Renal cortical epithelial cell (primary cell): ENCODE measurements around the gene CRLF3. TPM values are rescaled to one million over a fixed set of nuclear protein-coding genes. Genes with fewer than 3 reads are reported as not detected.
"Not testable (repeated sequence)": the region's sequence is repeated elsewhere in the genome, so short reads cannot be mapped to it uniquely, and the experiment has no call there.

Source experiments
- DNase-seq: peaks from one replicate; pipeline ENCODE4 v3.0.0-alpha.2; 2011; ENCODE audit warnings: low read depth
- total RNA-seq: library from RNA; depleted of rRNA; stranded (reverse); fragments of >200 nt; gene quantifications from 2 replicates; pipeline ENCODE4 v1.2.3, GENCODE V29; 2014

CRLF3 gene
- total RNA-seq, 1 donor from 2014 or later = 11.9 TPM

- not testable (repeated sequence) for DNase-seq
These were observed 88.1 kb downstream of the CRLF3 start for GRCh38 chr17:30736371-30736770.

- DNase-seq = not testable (repeated sequence)
These were observed 88.8 kb downstream of the CRLF3 start for GRCh38 chr17:30735644-30736043.

GRCh38 chr17:30735206-30735605 is 89.3 kb downstream of the CRLF3 start:
- DNase-seq = not testable (repeated sequence)

DNA sequence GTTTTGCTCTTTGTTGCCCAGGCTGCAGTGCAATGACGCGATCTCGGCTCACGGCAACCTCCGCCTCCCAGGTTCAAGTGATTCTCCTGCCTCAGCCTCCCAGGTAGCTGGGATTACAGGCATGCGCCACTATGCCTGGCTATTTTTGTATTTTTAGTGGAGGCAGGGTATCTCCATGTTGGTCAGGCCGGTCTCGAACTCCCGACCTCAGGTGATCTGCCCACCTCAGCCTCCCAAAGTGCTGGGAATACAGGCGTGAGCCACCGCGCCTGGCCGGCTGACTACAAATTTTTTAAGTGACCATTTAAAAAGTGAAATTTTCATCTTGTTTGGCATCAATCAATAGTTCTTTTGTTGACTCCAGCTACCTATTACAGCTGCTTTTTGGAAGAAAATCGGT is 90.3 kb downstream of the CRLF3 start:
- DNase-seq = not testable (repeated sequence)

Other genes with a start within 250 kb of the CRLF3 start
- gene ATAD5, start 7.3 kb upstream of the CRLF3 start, total RNA-seq = 0.85 and 2.1 TPM in 2 replicates
- gene TEFM, start 81.5 kb upstream of the CRLF3 start, total RNA-seq = 7.1 and 15.2 TPM in 2 replicates
- 3.1 and 8.7 TPM in 2 replicates for gene ADAP2, start 97.3 kb upstream of the CRLF3 start, total RNA-seq
- 6.4 and 11.9 TPM in 2 replicates for gene RNF135, start 146.3 kb upstream of the CRLF3 start, total RNA-seq